ENCODE results near the gene PDE11A. TPM values are rescaled to one million over a fixed set of nuclear protein-coding genes. Genes with fewer than 3 reads are reported as not detected.

Gene PDE11A
- total RNA-seq, 1 experiment from 2014 or later = 0.61 TPM

GRCh38 chr2:177726931-177727348 is 345.6 kb downstream of the PDE11A start:
- H3K9me2 ChIP-seq (ENCODE audit: insufficient read depth) = no peaks in the 10 kb centered on the region
- no TSS peak for BruUV-seq (replicated peaks)
- no peak overlapping the region for H3K4me3 ChIP-seq (replicated peaks in 1 of 2; ENCODE audit: low read depth in 1 of 2, low read length in 2 of 2)
- no peak overlapping the region for H3K4me2 ChIP-seq (ENCODE audit: low read length)
- H3K36me3 ChIP-seq (ENCODE audit: control insufficient read depth in 1 of 2, insufficient read depth in 2 of 2, low read length in 2 of 2) = no peaks in the 10 kb centered on the region
- H3K4me1 ChIP-seq (ENCODE audit: control insufficient read depth in 1 of 2, insufficient read depth in 2 of 2, low read length in 2 of 2) = no peaks in the 10 kb centered on the region
- H2AFZ ChIP-seq (ENCODE audit: low read depth, low read length, poor library complexity, severe bottlenecking) = no peak overlapping the region
- no peaks in the 10 kb centered on the region for H4K20me1 ChIP-seq (ENCODE audit: insufficient read depth)
- no peaks in the 10 kb centered on the region for H3K9me3 ChIP-seq (ENCODE audit: control insufficient read depth in 1 of 2, insufficient read depth in 1 of 2, low read depth in 1 of 2, low read length in 2 of 2)
- no peak for DNase-seq (ENCODE audit: low read depth, low spot score)
- ChIA-PET CTCF (no interaction called here), POLR2A (no interaction called here), RAD21 (ENCODE audit: low non-redundant PET in 1 of 2, low total read pairs in 2 of 2, uncharacterized antibody in 2 of 2, unreplicated experiment in 2 of 2) (no interaction called here)
- no peak for TF ChIP-seq ELF1 (IDR thresholded peaks at IDR 0.05; ENCODE audit: borderline replicate concordance, low read depth)
- no peak for TF ChIP-seq SRF (IDR thresholded peaks at IDR 0.05; ENCODE audit: low read depth)
- TF ChIP-seq ZNF274 (IDR thresholded peaks at IDR 0.05; ENCODE audit: low read depth, low read length) = no peak
- no peak for TF ChIP-seq FOSL1 (IDR thresholded peaks at IDR 0.05; ENCODE audit: low read depth)
- TF ChIP-seq TCF7L2 (IDR thresholded peaks at IDR 0.05; ENCODE audit: borderline replicate concordance, extremely low read depth, insufficient read depth, insufficient read length) = no peak
- no peak for TF ChIP-seq ATF3 (IDR thresholded peaks at IDR 0.05)
- TF ChIP-seq ZFX (IDR thresholded peaks at IDR 0.05) = no peak
- no peak for TF ChIP-seq ZBTB33 (IDR thresholded peaks at IDR 0.05; ENCODE audit: extremely low read depth, insufficient replicate concordance, low read length)
- TF ChIP-seq SIN3A (IDR thresholded peaks at IDR 0.05; ENCODE audit: low read depth) = no peak
- ATAC-seq = no peak
- no peak overlapping the region for H3K27ac ChIP-seq (ENCODE audit: low read depth, low read length)
- H3K27me3 ChIP-seq (ENCODE audit: insufficient read depth, low read length) = no peaks in the 10 kb centered on the region
- no peaks in the 10 kb centered on the region for H3K79me2 ChIP-seq (ENCODE audit: insufficient read depth, low read length)
- intact Hi-C loops (cut with micrococcal nuclease) = loop anchor here (10.0 kb wide), 1 partner anchor 312 kb away; no protein-coding TSS in a partner anchor
- H3K9ac ChIP-seq (ENCODE audit: low read length) = no peak overlapping the region
